ENCODE results near the gene CSNK1D.

The CSNK1D gene

GRCh38 chr17:82237083-82237745 is 36.3 kb downstream of the CSNK1D start:
- DNase-seq = peak in 2 of 42 donors; percentile 3 to 29
- intact Hi-C loops (cut with DNase I) = loop anchor here (5.0 kb wide), 1 partner anchor 85 kb away; no protein-coding TSS in a partner anchor

GRCh38 chr17:82236142-82236971 is 37.1 kb downstream of the CSNK1D start:
- peak; percentile 55 to 91 (median 80) for DNase-seq
- intact Hi-C loops (cut with DNase I) = loop anchor here (5.0 kb wide), 1 partner anchor 86 kb away; no protein-coding TSS in a partner anchor

DNA sequence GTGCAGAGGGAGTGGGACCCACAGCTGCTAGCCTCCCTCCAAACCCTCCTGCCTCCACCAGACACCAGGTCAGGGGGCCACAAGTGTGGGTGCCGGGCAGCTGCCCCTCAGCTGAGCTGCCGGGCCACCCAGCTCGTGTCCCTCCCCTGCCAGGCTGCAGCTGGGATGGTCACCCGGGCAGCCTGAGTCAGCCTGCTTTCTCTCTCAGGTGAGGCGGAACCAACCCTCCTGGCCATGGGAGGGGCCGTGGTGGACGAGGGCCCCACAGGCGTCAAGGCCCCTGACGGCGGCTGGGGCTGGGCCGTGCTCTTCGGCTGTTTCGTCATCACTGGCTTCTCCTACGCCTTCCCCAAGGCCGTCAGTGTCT is 37.7 kb downstream of the CSNK1D start:
- intact Hi-C loops (cut with DNase I) = loop anchor here (5.0 kb wide), 1 partner anchor 87 kb away; no protein-coding TSS in a partner anchor
- DNase-seq = no peak

- intact Hi-C loops (cut with DNase I) = loop anchor here (5.0 kb wide), 1 partner anchor 87 kb away; no protein-coding TSS in a partner anchor
- DNase-seq = peak in 1 of 42 donors; percentile 2
Observed at GRCh38 chr17:82235056-82235774, 38.3 kb downstream of the CSNK1D start.

DNA sequence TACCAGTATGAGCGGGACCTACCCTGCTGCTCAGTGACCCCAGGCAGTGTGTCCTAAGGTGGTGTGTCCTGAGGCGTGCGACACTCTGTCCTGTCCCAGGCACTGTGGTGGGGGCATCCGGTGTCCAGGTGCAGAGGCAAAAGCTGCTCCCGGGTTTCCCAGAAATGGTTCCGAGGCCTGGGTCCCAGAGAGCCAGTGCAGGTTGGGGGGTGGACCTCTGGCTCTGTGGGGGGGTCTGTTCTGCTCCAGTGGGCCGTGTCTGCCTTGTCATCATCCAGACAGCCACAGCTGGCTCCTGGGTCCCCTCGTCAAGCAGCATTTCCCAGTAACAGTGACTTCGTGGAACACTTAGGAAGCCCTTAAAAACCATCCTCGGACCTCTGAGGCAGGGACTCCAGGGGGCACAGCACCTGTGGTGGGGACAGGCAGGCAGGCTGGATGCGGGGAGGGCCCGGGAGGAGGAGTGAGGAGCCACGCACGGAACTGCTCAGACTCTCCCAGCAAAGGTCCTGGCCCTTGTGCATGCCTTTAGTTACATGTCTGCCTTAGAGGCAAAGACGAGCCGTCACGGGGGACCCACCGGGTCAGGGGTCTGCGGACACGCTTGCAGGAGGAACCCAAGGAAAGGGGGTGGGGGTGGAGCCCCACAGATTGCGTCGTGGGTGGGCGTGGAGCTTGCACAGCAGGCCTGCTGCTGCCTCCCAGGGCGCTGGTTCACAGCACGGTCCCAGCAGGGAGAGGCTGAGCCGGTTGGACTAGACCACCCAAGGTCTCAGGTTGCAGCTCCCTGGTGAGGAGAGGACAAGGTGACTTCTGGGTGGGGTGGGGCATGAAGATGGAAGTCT is 39.1 kb downstream of the CSNK1D start:
- DNase-seq = peak in 1 of 42 donors; percentile 3
- intact Hi-C loops (cut with DNase I) = loop anchor here (5.0 kb wide), 1 partner anchor 88 kb away; no protein-coding TSS in a partner anchor

- intact Hi-C loops (cut with DNase I) = no loop called here
- DNase-seq = peak in 1 of 42 donors; percentile 7
Observed at GRCh38 chr17:82232876-82233785, 40.4 kb downstream of the CSNK1D start.

GRCh38 chr17:82232322-82232820 is 41.1 kb downstream of the CSNK1D start:
- intact Hi-C loops (cut with DNase I) = no loop called here

DNA sequence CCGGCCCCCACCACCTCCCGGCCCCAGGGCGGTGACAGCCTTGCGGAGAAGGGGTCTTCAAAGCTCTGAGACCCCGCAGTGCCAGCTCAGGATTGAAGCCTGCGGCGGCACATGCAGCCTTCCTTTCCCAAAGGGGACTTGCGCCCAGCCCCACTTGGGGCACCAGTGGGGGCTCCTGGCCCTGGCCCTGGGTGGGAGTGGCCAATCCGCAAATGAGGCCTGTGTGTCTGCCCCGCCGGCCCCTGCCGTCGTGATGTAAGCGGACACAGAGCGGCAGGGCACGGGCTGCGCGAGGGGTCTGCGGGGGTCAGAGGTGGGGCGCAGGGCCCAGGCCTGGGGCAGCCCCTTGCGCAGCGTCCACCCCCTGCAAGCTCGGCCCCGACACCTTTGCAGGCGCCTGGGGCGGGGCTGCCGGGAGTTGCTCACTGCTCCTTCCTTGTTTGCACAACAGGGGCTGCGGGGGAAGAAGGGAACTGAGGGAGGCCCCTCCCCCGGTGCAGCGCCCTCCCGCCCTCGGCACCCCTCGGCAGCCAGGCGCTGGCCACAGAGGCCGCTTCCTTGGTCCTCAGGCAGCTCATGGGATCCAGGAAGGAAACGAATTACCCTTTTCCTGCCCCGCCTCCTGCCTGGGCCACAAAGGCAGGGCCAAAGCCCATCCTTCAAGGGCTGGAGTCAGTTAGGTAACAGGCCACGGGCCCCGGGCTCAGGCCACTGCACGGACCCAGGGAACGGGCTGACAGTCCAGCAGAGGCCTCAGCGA is 41.8 kb downstream of the CSNK1D start:
- intact Hi-C loops (cut with DNase I) = no loop called here
- DNase-seq = peak in 28 of 42 donors; percentile 31 to 75 (median 59)

More at GRCh38 chr17:82232322-82232820, 41.1 kb downstream of the CSNK1D start:
- DNase-seq = peak in 1 of 42 donors; percentile 2

GRCh38 chr17:82231312-82231561 is 42.3 kb downstream of the CSNK1D start:
- intact Hi-C loops (cut with DNase I) = no loop called here

DNA sequence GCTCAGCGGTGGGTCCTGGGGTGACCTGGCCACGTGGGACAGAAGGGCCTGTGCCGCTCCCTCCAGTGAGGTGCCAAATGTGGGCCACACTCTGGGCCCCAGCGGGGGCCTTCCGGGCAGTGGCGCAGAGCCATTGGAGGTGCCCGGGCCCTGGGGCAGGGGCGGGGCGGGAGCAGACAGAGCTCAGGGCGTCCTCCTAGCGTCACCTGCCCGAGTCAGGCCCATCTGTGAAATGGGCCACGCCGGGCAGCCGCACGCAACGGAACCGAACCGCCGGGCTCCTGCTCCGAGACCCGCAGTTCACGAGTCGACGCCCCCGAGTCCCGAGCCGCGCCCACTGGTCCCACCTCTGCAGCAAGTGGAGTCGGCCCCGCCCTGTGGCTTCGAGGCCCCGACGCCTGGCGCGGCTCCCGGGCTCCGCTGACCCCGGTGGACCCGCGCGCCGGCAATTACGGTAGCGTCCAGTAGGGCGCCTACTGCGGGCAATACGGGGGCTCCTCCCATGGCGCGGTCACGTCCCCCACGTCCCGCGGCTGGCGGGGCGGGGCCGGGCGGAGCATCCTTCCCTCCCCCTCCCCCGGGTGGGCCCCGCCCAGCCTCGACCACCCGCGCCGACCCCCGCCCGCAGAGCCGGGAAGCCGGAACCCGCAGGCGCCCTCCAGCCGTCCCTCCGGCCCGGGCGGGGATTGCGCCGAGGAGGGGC is 42.7 kb downstream of the CSNK1D start:
- DNase-seq = peak in 41 of 42 donors; percentile 29 to 83 (median 71)

More at GRCh38 chr17:82231312-82231561, 42.3 kb downstream of the CSNK1D start:
- DNase-seq = no peak

GRCh38 chr17:82229698-82230608 is 43.5 kb downstream of the CSNK1D start:
- peak in 1 of 42 donors; percentile 2 for DNase-seq
- intact Hi-C loops (cut with DNase I) = no loop called here

More for the DNA sequence above, 42.7 kb downstream of the CSNK1D start:
- intact Hi-C loops (cut with DNase I) = no loop called here

- intact Hi-C loops (cut with DNase I) = no loop called here
- peak in 6 of 42 donors; percentile 43 to 61 (median 57) for DNase-seq
Observed at GRCh38 chr17:82228842-82229697, 44.4 kb downstream of the CSNK1D start, which contains the start of gene SLC16A3. SLC16A3 (plus strand) TSS chr17:82229042; CDS start chr17:82236009, 6,967 bp downstream.

DNA sequence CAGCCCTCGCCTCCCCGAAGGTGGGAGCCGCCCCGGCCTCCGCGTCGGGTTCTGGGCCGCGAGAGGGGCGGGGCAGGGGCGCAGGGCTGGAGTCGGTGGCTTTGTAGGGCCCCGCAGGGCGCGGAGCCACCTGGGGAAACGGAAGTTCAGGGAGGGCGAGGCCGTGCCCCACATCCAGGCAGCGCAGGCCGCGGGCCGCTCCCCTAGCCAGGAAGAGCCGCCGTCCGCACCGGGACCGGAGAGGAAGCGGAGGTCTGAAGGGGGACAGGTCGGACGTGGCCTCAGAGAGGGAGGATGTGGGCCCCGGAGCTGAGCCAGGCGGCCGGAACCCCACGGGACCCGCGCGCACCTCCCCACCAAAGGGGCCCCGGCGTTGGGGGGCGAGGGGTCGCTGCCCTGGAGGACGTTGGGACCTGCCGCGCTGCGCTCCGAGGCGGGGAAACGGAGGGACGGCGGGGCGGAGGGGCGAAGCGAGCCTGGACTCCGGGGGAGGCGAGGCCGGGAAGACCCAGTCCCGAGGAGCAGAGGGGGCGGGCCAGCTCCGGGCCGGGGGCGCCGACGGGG is 45.1 kb downstream of the CSNK1D start:
- intact Hi-C loops (cut with DNase I) = no loop called here
- peak in 1 of 42 donors; percentile 30 for DNase-seq
